Stimulated activated effector memory CD8-positive, alpha-beta T cell treated with anti-CD3 and anti-CD28 coated beads, Interleukin-12 subunit alpha, Interleukin-12 subunit beta, amount 100 ng/mL, for 72 hours (primary cell): Measurements from ENCODE around the gene COMMD9.

Source experiments
- ATAC-seq: fragments of 150-1000 bp; cut with Tn5 transposase; 2 replicates; pipeline ENCODE4 v1.10.0; 2021
- DNase-seq, 2 donors: peaks; one replicate each; pipeline ENCODE4 v3.0.0; 2021 to 2022; ENCODE audit warnings: low spot score in 2 of 2
- H3K27ac Mint-ChIP-seq: one replicate; pipeline ENCODE4 v1.8.0; 2022; ENCODE audit warnings: mild to moderate bottlenecking, mixed read lengths
- H3K36me3 Mint-ChIP-seq: one replicate; pipeline ENCODE4 v1.8.0; 2022; ENCODE audit warnings: mild to moderate bottlenecking, mixed read lengths
- H3K4me1 Mint-ChIP-seq: one replicate; pipeline ENCODE4 v1.8.0; 2022; ENCODE audit warnings: mixed read lengths
- H3K4me3 Mint-ChIP-seq: one replicate; pipeline ENCODE4 v1.8.0; 2022; ENCODE audit warnings: mild to moderate bottlenecking, mixed read lengths
- H3K9me3 Mint-ChIP-seq: one replicate; pipeline ENCODE4 v1.8.0; 2022; ENCODE audit warnings: mixed read lengths

COMMD9 gene

GRCh38 chr11:36271794-36272407 is 17.3 kb downstream of the COMMD9 start:
- Mint-ChIP-seq H3K4me3 (no peak overlapping the region), H3K9me3 (no peaks in the 10 kb centered on the region), H3K36me3 (peaks cover 49% of the 10 kb centered on the region), H3K4me1 (no peaks in the 10 kb centered on the region), H3K27ac (no peak overlapping the region)
- no peak for ATAC-seq
- no peak for DNase-seq

DNA sequence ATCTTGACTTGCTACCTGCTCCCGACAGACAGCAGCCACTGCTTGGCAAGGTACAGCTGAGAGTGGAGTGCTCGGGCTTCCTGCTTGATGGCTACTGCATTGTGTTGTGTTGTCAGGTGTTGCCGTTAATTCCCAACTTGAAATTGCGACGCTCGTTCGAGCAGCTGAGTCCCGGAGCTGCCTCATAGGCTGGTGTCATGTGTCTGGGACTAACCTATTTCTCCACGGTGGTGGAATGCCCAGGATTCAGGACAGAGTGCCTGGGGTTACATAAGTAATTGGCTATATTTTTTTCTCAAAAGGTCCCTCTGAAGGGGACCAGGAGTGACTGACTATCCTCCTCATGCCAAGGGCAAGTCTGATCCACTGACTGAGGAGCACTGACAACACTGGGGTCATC is 18.5 kb downstream of the COMMD9 start:
- Mint-ChIP-seq H3K36me3 (peaks cover 40% of the 10 kb centered on the region), H3K27ac (no peak overlapping the region), H3K4me1 (no peaks in the 10 kb centered on the region), H3K4me3 (no peak overlapping the region), H3K9me3 (no peaks in the 10 kb centered on the region)
- no peak for ATAC-seq
- DNase-seq, result no peak

- H3K4me1 Mint-ChIP-seq, result no peaks in the 10 kb centered on the region
- peaks cover 18% of the 10 kb centered on the region for H3K36me3 Mint-ChIP-seq
- H3K4me3 Mint-ChIP-seq, result no peak overlapping the region
- H3K9me3 Mint-ChIP-seq, result no peaks in the 10 kb centered on the region
- no peak for ATAC-seq
- no peak for DNase-seq
- H3K27ac Mint-ChIP-seq, result no peak overlapping the region
Measured at GRCh38 chr11:36268337-36268985, 20.8 kb downstream of the COMMD9 start.

DNA sequence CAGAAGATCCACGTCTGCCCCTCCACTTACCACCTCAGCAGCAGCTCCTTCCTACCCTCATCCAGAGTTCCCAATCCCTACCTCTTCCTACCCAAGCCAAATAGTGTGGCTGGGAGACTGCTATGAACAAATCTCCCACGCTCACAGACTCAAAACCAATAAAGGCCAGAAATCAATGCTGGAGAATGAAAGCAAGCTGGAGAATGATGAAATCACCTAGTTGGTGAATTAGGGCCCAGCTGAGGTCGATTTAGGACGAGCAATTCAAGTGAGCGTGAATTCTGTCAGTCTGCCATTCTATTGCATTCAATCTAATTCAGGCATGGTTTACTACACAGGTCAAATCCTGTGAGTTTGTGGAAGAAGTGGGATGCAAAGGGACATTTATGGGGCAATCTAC is 22.5 kb downstream of the COMMD9 start:
- H3K9me3 Mint-ChIP-seq, result no peaks in the 10 kb centered on the region
- DNase-seq, result no peak
- H3K4me1 Mint-ChIP-seq, result no peaks in the 10 kb centered on the region
- no peak overlapping the region for H3K27ac Mint-ChIP-seq
- H3K4me3 Mint-ChIP-seq, result no peak overlapping the region
- no peak for ATAC-seq
- H3K36me3 Mint-ChIP-seq, result peaks cover 2% of the 10 kb centered on the region

DNA sequence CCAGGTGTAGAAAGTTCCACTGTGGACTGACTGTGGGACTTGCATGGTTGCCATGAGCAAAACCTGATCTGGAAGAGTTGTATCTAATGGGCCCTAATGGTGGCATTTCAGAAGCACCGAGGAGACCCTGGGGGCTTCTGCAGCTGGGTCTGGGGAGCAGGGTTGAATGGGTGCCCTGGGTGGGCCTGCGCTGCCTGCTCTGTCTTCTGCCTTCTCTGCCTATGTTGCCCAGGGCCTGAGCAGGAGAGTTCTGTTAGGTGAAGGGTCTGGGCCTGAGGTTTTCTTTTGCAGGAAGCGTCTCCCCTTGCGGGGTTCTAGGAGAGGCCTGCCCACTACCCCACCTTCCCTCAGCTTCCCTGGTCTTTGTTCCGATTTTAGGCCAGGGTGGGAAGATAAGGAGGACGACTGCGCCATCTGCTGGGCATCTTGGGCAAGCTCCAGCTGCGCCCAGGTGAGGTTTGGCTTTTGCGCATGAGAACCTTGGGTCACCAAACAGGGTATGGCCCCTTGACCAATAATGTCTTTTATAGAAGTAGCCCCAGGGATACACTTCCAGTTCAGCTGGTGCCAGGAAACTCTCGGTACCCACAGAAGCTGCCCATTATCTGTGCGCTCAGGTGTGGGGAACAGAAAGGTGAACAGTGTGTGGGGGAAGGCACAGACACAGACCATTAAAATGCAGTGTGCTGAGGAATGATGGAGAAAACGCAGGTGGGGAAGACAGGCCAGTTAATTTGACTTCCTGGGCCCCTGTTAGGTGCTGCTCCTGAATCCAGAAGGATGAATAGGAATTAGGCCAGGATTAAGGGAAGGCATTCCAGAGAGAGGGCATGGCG is 23.2 kb downstream of the COMMD9 start:
- peak; percentile 58 for ATAC-seq
- peak; percentile 38 to 76 for DNase-seq
- Mint-ChIP-seq H3K4me1 (no peaks in the 10 kb centered on the region), H3K36me3 (no peaks in the 10 kb centered on the region), H3K4me3 (no peak overlapping the region), H3K9me3 (no peaks in the 10 kb centered on the region), H3K27ac (no peak overlapping the region)

DNA sequence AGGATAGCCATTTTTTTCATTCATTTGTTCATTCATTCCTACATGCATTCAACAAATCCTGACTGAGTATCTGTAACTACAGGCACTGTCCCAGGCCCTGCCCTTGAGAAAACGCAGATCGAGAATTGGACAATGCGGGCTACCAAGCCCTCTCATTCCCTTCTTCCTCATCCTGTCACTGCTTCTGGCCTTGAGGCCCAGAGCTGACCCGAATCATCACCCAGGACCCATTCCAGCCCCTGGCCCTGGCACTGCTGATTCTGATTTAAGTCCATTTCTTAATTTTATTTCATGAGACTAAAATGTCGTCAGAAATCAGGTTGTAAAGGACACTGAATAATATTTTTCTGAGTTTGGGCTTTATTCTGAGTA is 24.3 kb downstream of the COMMD9 start:
- H3K36me3 Mint-ChIP-seq, result no peaks in the 10 kb centered on the region
- ATAC-seq, result no peak
- no peak overlapping the region for H3K4me3 Mint-ChIP-seq
- DNase-seq, result no peak
- no peaks in the 10 kb centered on the region for H3K4me1 Mint-ChIP-seq
- no peaks in the 10 kb centered on the region for H3K9me3 Mint-ChIP-seq
- no peak overlapping the region for H3K27ac Mint-ChIP-seq

- H3K4me3 Mint-ChIP-seq, result no peak overlapping the region
- no peak overlapping the region for H3K27ac Mint-ChIP-seq
- DNase-seq (no peak), ATAC-seq (no peak)
- H3K9me3 Mint-ChIP-seq, result no peaks in the 10 kb centered on the region
- H3K4me1 Mint-ChIP-seq, result no peaks in the 10 kb centered on the region
- H3K36me3 Mint-ChIP-seq, result no peaks in the 10 kb centered on the region
Measured at GRCh38 chr11:36264011-36264972, 24.9 kb downstream of the COMMD9 start.

GRCh38 chr11:36261094-36261493 is 28.1 kb downstream of the COMMD9 start:
- ATAC-seq (no peak), DNase-seq (no peak)
- Mint-ChIP-seq H3K36me3 (no peaks in the 10 kb centered on the region), H3K27ac (no peak overlapping the region), H3K4me3 (no peak overlapping the region), H3K9me3 (no peaks in the 10 kb centered on the region), H3K4me1 (peaks cover 6% of the 10 kb centered on the region)

DNA sequence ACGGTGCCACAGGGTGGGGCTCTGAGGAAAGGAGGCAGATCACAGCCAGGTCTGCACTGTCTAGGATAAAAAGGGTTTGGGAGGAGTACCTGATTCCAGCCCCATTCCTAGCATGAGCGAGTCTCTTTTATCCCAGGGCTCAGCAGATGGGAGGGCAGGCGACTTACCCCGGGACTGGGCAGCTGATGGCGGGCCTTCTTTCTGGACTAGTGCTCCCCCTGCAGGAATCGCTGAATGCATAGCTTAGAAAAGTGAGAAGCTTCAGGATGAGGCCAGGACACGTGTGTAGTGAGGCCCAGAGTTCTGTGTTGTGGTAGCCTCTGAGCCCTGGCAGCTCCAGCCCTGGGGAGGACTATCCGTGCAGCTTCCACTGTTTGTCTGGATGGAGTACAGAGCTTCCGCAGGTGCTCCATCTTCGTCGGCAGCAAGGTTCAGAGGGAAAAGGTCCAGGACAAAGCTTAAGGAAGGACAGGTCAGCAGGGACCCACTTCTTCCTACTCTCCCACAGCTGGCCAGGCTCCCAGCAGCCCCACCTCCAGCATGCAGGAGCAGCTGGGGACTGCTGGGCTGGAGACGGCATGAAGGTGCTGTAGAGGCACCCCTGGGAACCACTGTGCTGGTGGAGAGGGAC is 30.4 kb downstream of the COMMD9 start:
- Mint-ChIP-seq H3K9me3 (no peaks in the 10 kb centered on the region), H3K4me3 (no peak overlapping the region), H3K27ac (no peak overlapping the region), H3K4me1 (peaks cover 6% of the 10 kb centered on the region), H3K36me3 (no peaks in the 10 kb centered on the region)
- ATAC-seq (peak; percentile 57), DNase-seq (no peak)

- H3K9me3 Mint-ChIP-seq, result no peaks in the 10 kb centered on the region
- H3K36me3 Mint-ChIP-seq, result no peaks in the 10 kb centered on the region
- DNase-seq (no peak), ATAC-seq (no peak)
- no peak overlapping the region for H3K4me3 Mint-ChIP-seq
- H3K27ac Mint-ChIP-seq, result no peak overlapping the region
- H3K4me1 Mint-ChIP-seq, result peaks cover 6% of the 10 kb centered on the region
Measured at GRCh38 chr11:36257351-36257750, 31.9 kb downstream of the COMMD9 start.

- H3K36me3 Mint-ChIP-seq, result no peaks in the 10 kb centered on the region
- no peak for ATAC-seq
- H3K9me3 Mint-ChIP-seq, result no peaks in the 10 kb centered on the region
- DNase-seq, result no peak
- no peak overlapping the region for H3K27ac Mint-ChIP-seq
- H3K4me3 Mint-ChIP-seq, result no peak overlapping the region
- H3K4me1 Mint-ChIP-seq, result peaks cover 6% of the 10 kb centered on the region
Measured at GRCh38 chr11:36254713-36255112, 34.5 kb downstream of the COMMD9 start.

GRCh38 chr11:36253238-36253637 is 36.0 kb downstream of the COMMD9 start:
- Mint-ChIP-seq H3K4me3 (no peak overlapping the region), H3K27ac (no peak overlapping the region), H3K36me3 (no peaks in the 10 kb centered on the region), H3K4me1 (peaks cover 1% of the 10 kb centered on the region), H3K9me3 (no peaks in the 10 kb centered on the region)
- DNase-seq (no peak), ATAC-seq (no peak)

- Mint-ChIP-seq H3K9me3 (no peaks in the 10 kb centered on the region), H3K36me3 (no peaks in the 10 kb centered on the region), H3K4me1 (no peaks in the 10 kb centered on the region), H3K27ac (no peak overlapping the region), H3K4me3 (no peak overlapping the region)
- DNase-seq (no peak), ATAC-seq (no peak)
Measured at GRCh38 chr11:36251823-36252222, 37.4 kb downstream of the COMMD9 start.

GRCh38 chr11:36249246-36249645 is 40.0 kb downstream of the COMMD9 start:
- ATAC-seq, result peak; percentile 88
- no peak for DNase-seq
- Mint-ChIP-seq H3K27ac (no peak overlapping the region), H3K4me1 (no peaks in the 10 kb centered on the region), H3K36me3 (no peaks in the 10 kb centered on the region), H3K4me3 (no peak overlapping the region), H3K9me3 (no peaks in the 10 kb centered on the region)

- Mint-ChIP-seq H3K9me3 (no peaks in the 10 kb centered on the region), H3K4me3 (no peak overlapping the region), H3K27ac (no peak overlapping the region), H3K36me3 (no peaks in the 10 kb centered on the region), H3K4me1 (no peaks in the 10 kb centered on the region)
- DNase-seq (no peak), ATAC-seq (no peak)
Measured at GRCh38 chr11:36248436-36248835, 40.8 kb downstream of the COMMD9 start.
